ENCODE data around the gene SNX19. TPM values are rescaled to one million over a fixed set of nuclear protein-coding genes. Genes with fewer than 3 reads are reported as not detected.
A peak's percentile ranks its signal among the peaks of the same experiment; 100 is the strongest.

Gene SNX19
- total and polyA plus RNA-seq, 2 of the 4 experiments (the other 2 are of a cell fraction), result 35.9 to 113 TPM

- Histone ChIP-seq H3K23ac (ENCODE audit: low read depth, low read length) (peak overlapping the region; percentile 52), H2AK9ac (replicated peaks; ENCODE audit: low read depth, low read length, poor library complexity) (peak overlapping the region; percentile 78), H3K79me1 (ENCODE audit: low read depth in 1 of 2, low read length in 2 of 2) (peaks cover 20 to 47% of the 10 kb centered on the region in 2 experiments), H3K4me2 (ENCODE audit: low read depth, low read length) (peak overlapping the region; percentile 99), H3K4ac (ENCODE audit: low read depth, low read length) (peak overlapping the region; percentile 94), H2BK120ac (ENCODE audit: low read depth, low read length) (peak overlapping the region; percentile 34; the same call in 1 of the 2 replicates), H3K27me3 (ENCODE audit: control insufficient read depth, insufficient read depth, low read length) (no peaks in the 10 kb centered on the region), H2BK5ac (ENCODE audit: low read depth, low read length, poor library complexity, severe bottlenecking) (peak overlapping the region; percentile 71), H2AK5ac (ENCODE audit: low read depth, low read length) (peak overlapping the region; percentile 94), H4K5ac (ENCODE audit: low read depth, low read length) (peak overlapping the region; percentile 75), H4K8ac (ENCODE audit: low read depth in 2 of 2, low read length in 2 of 2) (peak overlapping the region; percentile 95 to 99), H3K18ac (ENCODE audit: low read depth, low read length) (no peak overlapping the region; the same call in 1 of the 2 replicates), H3K4me1 (ENCODE audit: control insufficient read depth, insufficient read depth, low read length) (peaks cover 8% of the 10 kb centered on the region; the same call in 1 of the 2 replicates), H3K9me1 (ENCODE audit: insufficient read depth, low read length) (peaks cover 20% of the 10 kb centered on the region), H4K20me1 (ENCODE audit: insufficient read depth, low read length) (no peaks in the 10 kb centered on the region; the same call in 1 of the 2 replicates), H3K4me3 (ENCODE audit: insufficient read depth, low read depth, low read length) (peak overlapping the region; percentile 80), H3K56ac (ENCODE audit: extremely low read depth, insufficient read depth, low read length) (peak overlapping the region; percentile 66; the same call in 1 of the 2 replicates), H3K36me3 (ENCODE audit: control insufficient read depth, insufficient read depth, low read length) (peaks cover 25% of the 10 kb centered on the region), H2AFZ (replicated peaks; ENCODE audit: low read length, poor library complexity) (peak overlapping the region; percentile 99), H2BK15ac (ENCODE audit: low read depth, low read length) (no peak overlapping the region), H3K27ac (ENCODE audit: insufficient read depth, low read length) (peak overlapping the region; percentile 81), H3K9me3 (ENCODE audit: control insufficient read depth, insufficient read depth, low read length) (no peaks in the 10 kb centered on the region), H3K14ac (replicated peaks; ENCODE audit: low read depth, low read length) (peak overlapping the region; percentile 94), H4K91ac (ENCODE audit: insufficient read depth, low read depth, low read length) (peak overlapping the region; percentile 83), H3K9ac (ENCODE audit: low read depth, low read length) (peak overlapping the region; percentile 84), H2BK20ac (ENCODE audit: low read depth, low read length) (no peak overlapping the region)
- in situ Hi-C loops (cut with MboI; ENCODE audit: low sequenced_read_pairs), result loop anchor here (25.0 kb wide), 1 partner anchor 972 kb away; no protein-coding TSS in a partner anchor
- dilution Hi-C loops (cut with HindIII; ENCODE audit: low sequenced_read_pairs, unreplicated experiment), result no loop called here
- intact Hi-C loops (cut with micrococcal nuclease), result no loop called here
- BruUV-seq (replicated peaks), result TSS peak; percentile 69
- no peak for ATAC-seq (ENCODE audit: low read depth)
- ChIA-PET CTCF (interaction anchor here (0.5 to 1.6 kb wide), 13 partner anchors 11 to 111 kb away, joined by 3 to 6 read pairs (median 4); no protein-coding TSS in a partner anchor), POLR2A (ENCODE audit: unreplicated experiment) (no interaction called here)
- DNase-seq, result no peak
- 64% methylated on average over 6 of the region's 21 CpGs; no CpG with 5 or more reads in 1 of the 2 experiments for WGBS, 2 experiments (ENCODE audit: extremely low coverage in 2 of 2, insufficient read length in 1 of 2)
- TF ChIP-seq MAZ (IDR thresholded peaks at IDR 0.05; ENCODE audit: borderline replicate concordance, low read depth, low read length) (no peak), RFX5 (IDR thresholded peaks at IDR 0.05; ENCODE audit: low read depth, low read length) (no peak), CTCF (conservative IDR thresholded peaks at IDR 0.05; ENCODE audit: low read depth, low read length) (no peak), MXI1 (IDR thresholded peaks at IDR 0.05; ENCODE audit: borderline replicate concordance, low read depth, low read length) (no peak), POLR2A (IDR thresholded peaks at IDR 0.05; ENCODE audit: low read depth, low read length) (no peak), RAD21 (IDR thresholded peaks at IDR 0.05; ENCODE audit: low read length) (no peak), CEBPB (IDR thresholded peaks at IDR 0.05; ENCODE audit: low read depth, low read length) (no peak), MAFK (IDR thresholded peaks at IDR 0.05; ENCODE audit: low read depth, low read length) (no peak), SMC3 (IDR thresholded peaks at IDR 0.05; ENCODE audit: low read depth, low read length) (no peak), NFE2L2 (IDR thresholded peaks at IDR 0.05; ENCODE audit: low read depth, low read length) (no peak), CHD1 (IDR thresholded peaks at IDR 0.05; ENCODE audit: low read depth, low read length) (no peak), RCOR1 (IDR thresholded peaks at IDR 0.05; ENCODE audit: insufficient replicate concordance, low read length) (no peak), FOS (IDR thresholded peaks at IDR 0.05; ENCODE audit: low read depth, low read length) (no peak)
- TF ChIP-seq, protein P1, sequence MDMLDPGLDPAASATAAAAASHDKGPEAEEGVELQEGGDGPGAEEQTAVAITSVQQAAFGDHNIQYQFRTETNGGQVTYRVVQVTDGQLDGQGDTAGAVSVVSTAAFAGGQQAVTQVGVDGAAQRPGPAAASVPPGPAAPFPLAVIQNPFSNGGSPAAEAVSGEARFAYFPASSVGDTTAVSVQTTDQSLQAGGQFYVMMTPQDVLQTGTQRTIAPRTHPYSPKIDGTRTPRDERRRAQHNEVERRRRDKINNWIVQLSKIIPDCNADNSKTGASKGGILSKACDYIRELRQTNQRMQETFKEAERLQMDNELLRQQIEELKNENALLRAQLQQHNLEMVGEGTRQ (IDR thresholded peaks at IDR 0.05; ENCODE audit: low read depth, low read length), result no peak
- TF ChIP-seq, protein P2, sequence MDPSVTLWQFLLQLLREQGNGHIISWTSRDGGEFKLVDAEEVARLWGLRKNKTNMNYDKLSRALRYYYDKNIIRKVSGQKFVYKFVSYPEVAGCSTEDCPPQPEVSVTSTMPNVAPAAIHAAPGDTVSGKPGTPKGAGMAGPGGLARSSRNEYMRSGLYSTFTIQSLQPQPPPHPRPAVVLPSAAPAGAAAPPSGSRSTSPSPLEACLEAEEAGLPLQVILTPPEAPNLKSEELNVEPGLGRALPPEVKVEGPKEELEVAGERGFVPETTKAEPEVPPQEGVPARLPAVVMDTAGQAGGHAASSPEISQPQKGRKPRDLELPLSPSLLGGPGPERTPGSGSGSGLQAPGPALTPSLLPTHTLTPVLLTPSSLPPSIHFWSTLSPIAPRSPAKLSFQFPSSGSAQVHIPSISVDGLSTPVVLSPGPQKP (IDR thresholded peaks at IDR 0.05; ENCODE audit: borderline replicate concordance, low read depth, low read length), result no peak
These were observed 559 bp downstream of the SNX19 start for GRCh38 chr11:130915603-130916237.
